Keratinocyte (primary cell): ENCODE results near the gene FASLG. TPM values are rescaled to one million over a fixed set of nuclear protein-coding genes. Genes with fewer than 3 reads are reported as not detected.

Experiments
- DNase-seq: peaks from one replicate; pipeline ENCODE4 v3.0.0-alpha.2; 2011; ENCODE audit warnings: low read depth, missing footprints, low spot score
- FAIRE-seq: peaks from 2 replicates; lab custom pipeline; 2011; peaks lifted over from hg19 to GRCh38; lab: Jason Lieb, UNC
- H2AFZ ChIP-seq: 2 replicates; pipeline ENCODE4 v1.6.0; 2012; ENCODE audit warnings: low read length, control low read depth, inconsistent platforms; ENCODE audit not compliant: control insufficient read depth
- H3K27ac ChIP-seq: 2 replicates; pipeline ENCODE4 v1.5.1; 2011; ENCODE audit warnings: low read length; ENCODE audit not compliant: control insufficient read depth, insufficient read depth
- H3K27me3 ChIP-seq: 3 replicates; pipeline ENCODE4 v1.6.0; 2011; ENCODE audit warnings: low read length; ENCODE audit not compliant: control insufficient read depth, insufficient read depth; ENCODE audit errors: extremely low read depth
- H3K36me3 ChIP-seq, 2 experiments: 2 replicates in 1 of 2; 3 replicates in 1 of 2; pipeline ENCODE4 v1.5.1; 2011; ENCODE audit warnings: low read length in 2 of 2, mild to moderate bottlenecking in 1 of 2; ENCODE audit not compliant: control insufficient read depth in 2 of 2, insufficient read depth in 2 of 2; ENCODE audit errors: extremely low read depth in 1 of 2
- H3K4me1 ChIP-seq: 3 replicates; pipeline ENCODE4 v1.5.1; 2011; ENCODE audit warnings: low read length; ENCODE audit not compliant: control insufficient read depth, insufficient read depth; ENCODE audit errors: extremely low read depth
- H3K4me2 ChIP-seq: 3 replicates; pipeline ENCODE4 v1.6.0; 2011; ENCODE audit warnings: low read depth, low read length; ENCODE audit not compliant: control insufficient read depth, insufficient read depth; ENCODE audit errors: extremely low read depth
- H3K4me3 ChIP-seq, 3 experiments: fragments of 200-600 bp in 1 of 3; sonication (generic) in 1 of 3; 2 replicates in 2 of 3; 3 replicates in 1 of 3; pipeline ENCODE4 v1.5.1; 2011 to 2016; ENCODE audit warnings: low read length in 3 of 3, mild to moderate bottlenecking in 3 of 3, control low read depth in 2 of 3, inconsistent platforms in 1 of 3, low read depth in 1 of 3, mixed read lengths in 1 of 3, mixed run types in 1 of 3, moderate library complexity in 1 of 3; ENCODE audit not compliant: control insufficient read depth in 2 of 3, insufficient read depth in 2 of 3; ENCODE audit errors: extremely low read depth in 1 of 3
- H3K79me2 ChIP-seq: 2 replicates; pipeline ENCODE4 v1.6.0; 2012; ENCODE audit warnings: low read length; ENCODE audit not compliant: control insufficient read depth, insufficient read depth
- H3K9ac ChIP-seq: 3 replicates; pipeline ENCODE4 v1.6.0; 2011; ENCODE audit warnings: low read length; ENCODE audit not compliant: control insufficient read depth, insufficient read depth; ENCODE audit errors: extremely low read depth
- H3K9me1 ChIP-seq: 3 replicates; pipeline ENCODE4 v1.6.0; 2011; ENCODE audit warnings: low read length; ENCODE audit not compliant: control insufficient read depth, insufficient read depth; ENCODE audit errors: extremely low read depth
- H3K9me3 ChIP-seq: 2 replicates; pipeline ENCODE4 v1.5.1; 2012; ENCODE audit warnings: low read depth, low read length; ENCODE audit not compliant: control insufficient read depth
- H4K20me1 ChIP-seq: 3 replicates; pipeline ENCODE4 v1.6.0; 2011; ENCODE audit warnings: low read length; ENCODE audit not compliant: control insufficient read depth, insufficient read depth; ENCODE audit errors: extremely low read depth
- CTCF ChIP-seq, 3 experiments: IDR thresholded peaks in 1 of 3; conservative IDR thresholded peaks in 1 of 3; optimal IDR thresholded peaks in 1 of 3; 2 replicates in 2 of 3; 3 replicates in 1 of 3; pipeline versions ENCODE3 to v1.5.1; 2011; ENCODE audit warnings: low read length in 3 of 3, mild to moderate bottlenecking in 3 of 3, moderate library complexity in 2 of 3, control low read depth in 1 of 3, inconsistent platforms in 1 of 3; ENCODE audit not compliant: insufficient read depth in 2 of 3; ENCODE audit errors: extremely low read depth in 1 of 3
- EZH2 ChIP-seq: IDR thresholded peaks from one replicate; pipeline ENCODE4 v1.6.1; 2012; ENCODE audit warnings: inconsistent platforms, mild to moderate bottlenecking, low read length, moderate library complexity
- dilution Hi-C: fragments of 300-500 bp; cut with MboI; formaldehyde crosslinking; loops from one replicate; pipeline ENCODE4 v1.7.0; 2020; ENCODE audit warnings: low sequenced_read_pairs; ENCODE audit not compliant: extremely low pct_ligation_motif_present
- polyA plus RNA-seq, 5 experiments: library from polyadenylated mRNA; depleted of rRNA in 3 of 5; stranded (reverse) in 3 of 5; stranded (forward) in 1 of 5; unstranded in 1 of 5; fragments of >200 nt; gene quantifications; 1 replicate in 1 of 5; 2 replicates in 3 of 5; 3 replicates in 1 of 5; pipeline versions ENCODE4 v1.2.1 to v1.2.3, GENCODE V29; 2011 to 2012; ENCODE audit warnings: missing spikeins in 2 of 5, low read depth in 1 of 5, low replicate concordance in 1 of 5

FASLG gene
- polyA plus RNA-seq, 1 donor (not counting 4 experiments of a cell fraction or from before 2014, with no cell fraction given): 0.04 TPM

DNA sequence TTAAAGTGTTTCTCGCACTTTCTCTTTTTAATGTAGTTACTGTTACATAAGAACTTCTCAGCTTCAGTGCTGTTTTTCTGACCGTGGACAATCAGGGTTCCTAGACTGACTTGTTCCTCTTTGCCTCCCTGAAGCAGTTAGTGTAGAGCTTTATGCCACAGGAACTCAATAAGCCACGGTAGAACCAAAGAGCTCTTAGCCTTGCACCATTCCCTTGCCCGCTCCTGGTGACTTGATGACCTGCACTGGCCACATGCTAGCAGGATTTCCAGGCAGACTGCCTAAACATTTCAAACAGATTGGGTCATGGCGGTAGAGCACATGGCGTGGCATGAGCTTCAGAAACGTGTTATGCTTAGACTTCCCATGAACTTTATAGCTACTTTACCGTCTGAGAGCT, 18.8 kb upstream of the FASLG start:
- DNase-seq (no peak), FAIRE-seq (no peak)
- H3K4me2 ChIP-seq: peak overlapping the region; percentile 88
- H3K27ac ChIP-seq: peak overlapping the region; percentile 98
- H3K27me3 ChIP-seq: no peaks in the 10 kb centered on the region
- peak overlapping the region; percentile 85 for H3K9ac ChIP-seq
- H3K79me2 ChIP-seq: no peaks in the 10 kb centered on the region
- H3K36me3 ChIP-seq: no peaks in the 10 kb centered on the region
- TF ChIP-seq CTCF (optimal IDR thresholded peaks at IDR 0.05 in 1 of 3, IDR thresholded peaks at IDR 0.05 in 1 of 3, conservative IDR thresholded peaks at IDR 0.05 in 1 of 3; ENCODE audit: extremely low read depth in 1 of 3, insufficient read depth in 2 of 3, low read length in 3 of 3) (no peak), EZH2 (no peak)
- dilution Hi-C loops: no loop called here
- H3K4me1 ChIP-seq: peaks cover 42% of the 10 kb centered on the region
- peak overlapping the region; percentile 22 for H2AFZ ChIP-seq
- H3K9me1 ChIP-seq: no peaks in the 10 kb centered on the region
- no peaks in the 10 kb centered on the region for H4K20me1 ChIP-seq
- H3K9me3 ChIP-seq: peaks cover 6% of the 10 kb centered on the region
- H3K4me3 ChIP-seq: peak overlapping the region in 1 of 3 experiments; percentile 9

DNA sequence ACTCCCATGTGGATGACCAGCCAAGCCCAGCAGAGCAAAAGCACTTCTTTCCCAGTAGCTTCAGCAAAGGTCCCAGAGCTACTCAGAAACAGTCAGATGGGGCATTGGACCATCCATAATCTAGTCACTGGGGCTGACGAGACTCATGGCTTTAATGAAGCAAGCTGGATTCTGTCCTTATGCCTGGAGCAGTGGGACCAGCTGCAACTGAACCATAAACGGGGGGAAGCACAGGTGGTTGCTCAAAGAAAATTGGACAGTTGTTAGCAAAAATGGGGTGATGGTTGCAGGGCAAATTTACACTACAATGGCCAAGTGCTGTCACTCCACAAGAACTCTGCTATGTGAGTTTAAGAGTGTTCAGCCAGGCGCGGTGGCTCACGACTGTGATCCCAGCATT, 17.4 kb upstream of the FASLG start:
- H3K9me3 ChIP-seq: peaks cover 4% of the 10 kb centered on the region
- H3K9me1 ChIP-seq: no peaks in the 10 kb centered on the region
- no peaks in the 10 kb centered on the region for H4K20me1 ChIP-seq
- no peaks in the 10 kb centered on the region for H3K36me3 ChIP-seq
- no peak for TF ChIP-seq CTCF (optimal IDR thresholded peaks at IDR 0.05 in 1 of 3, IDR thresholded peaks at IDR 0.05 in 1 of 3, conservative IDR thresholded peaks at IDR 0.05 in 1 of 3; ENCODE audit: extremely low read depth in 1 of 3, insufficient read depth in 2 of 3, low read length in 3 of 3)
- no peak for TF ChIP-seq EZH2
- H3K79me2 ChIP-seq: no peaks in the 10 kb centered on the region
- no peak overlapping the region for H3K9ac ChIP-seq
- no peak overlapping the region for H3K4me3 ChIP-seq
- peaks cover 42% of the 10 kb centered on the region for H3K4me1 ChIP-seq
- no peak overlapping the region for H3K4me2 ChIP-seq
- no peak for FAIRE-seq
- H2AFZ ChIP-seq: no peak overlapping the region
- H3K27me3 ChIP-seq: no peaks in the 10 kb centered on the region
- H3K27ac ChIP-seq: no peak overlapping the region
- dilution Hi-C loops: no loop called here
- no peak for DNase-seq
